Muscle of leg (tissue), 11 donors: ENCODE data around the gene ABCG5. TPM values are rescaled to one million over a fixed set of nuclear protein-coding genes. Genes with fewer than 3 reads are reported as not detected.

ENCODE experiments used
- DNase-seq: peaks from one replicate; pipeline ENCODE4 v3.0.0; 2013
- H3K27ac ChIP-seq: one replicate; pipeline ENCODE4 v1.5.1; 2013; ENCODE audit warnings: mild to moderate bottlenecking, low read length, control low read depth
- H3K27me3 ChIP-seq: one replicate; pipeline ENCODE4 v1.6.1; 2013; ENCODE audit warnings: low read length; ENCODE audit not compliant: control insufficient read depth, insufficient read depth
- H3K36me3 ChIP-seq: one replicate; pipeline ENCODE4 v1.6.1; 2013; ENCODE audit warnings: low read length; ENCODE audit not compliant: control insufficient read depth, insufficient read depth
- H3K4me1 ChIP-seq: one replicate; pipeline ENCODE4 v1.6.1; 2013; ENCODE audit warnings: low read length; ENCODE audit not compliant: control insufficient read depth, insufficient read depth
- H3K4me3 ChIP-seq: one replicate; pipeline ENCODE4 v1.5.1; 2013; ENCODE audit warnings: low read length, control low read depth
- H3K9me3 ChIP-seq: replicated peaks from 2 replicates; pipeline ENCODE4 v1.6.1; 2013; ENCODE audit warnings: low read depth, low read length; ENCODE audit not compliant: control insufficient read depth
- WGBS: methylation state at CpG from one replicate; pipeline ENCODE4 v1.1.5; 2013; ENCODE audit warnings: missing lambda C conversion rate; ENCODE audit not compliant: insufficient coverage; 5-methylcytosine and 5-hydroxymethylcytosine counted together
- polyA plus RNA-seq, 8 donors: library from polyadenylated mRNA; unstranded; fragments of 120-200 nt; gene quantifications; one replicate each; pipeline versions ENCODE4 v1.2.1 to v1.2.3, GENCODE V29; 2013; ENCODE audit warnings: inconsistent platforms in 1 of 8, low replicate concordance in 1 of 8; ENCODE audit not compliant: insufficient read length in 8 of 8, insufficient read depth in 1 of 8
- total RNA-seq: library from RNA; stranded (reverse); fragments of 120-200 nt; gene quantifications from one replicate; pipeline ENCODE4 v1.2.4, GENCODE V29; 2013

ABCG5 gene
- total and polyA plus RNA-seq, 9 donors, result 0.06 to 0.78 (median 0.11) TPM; not detected in 3

DNA sequence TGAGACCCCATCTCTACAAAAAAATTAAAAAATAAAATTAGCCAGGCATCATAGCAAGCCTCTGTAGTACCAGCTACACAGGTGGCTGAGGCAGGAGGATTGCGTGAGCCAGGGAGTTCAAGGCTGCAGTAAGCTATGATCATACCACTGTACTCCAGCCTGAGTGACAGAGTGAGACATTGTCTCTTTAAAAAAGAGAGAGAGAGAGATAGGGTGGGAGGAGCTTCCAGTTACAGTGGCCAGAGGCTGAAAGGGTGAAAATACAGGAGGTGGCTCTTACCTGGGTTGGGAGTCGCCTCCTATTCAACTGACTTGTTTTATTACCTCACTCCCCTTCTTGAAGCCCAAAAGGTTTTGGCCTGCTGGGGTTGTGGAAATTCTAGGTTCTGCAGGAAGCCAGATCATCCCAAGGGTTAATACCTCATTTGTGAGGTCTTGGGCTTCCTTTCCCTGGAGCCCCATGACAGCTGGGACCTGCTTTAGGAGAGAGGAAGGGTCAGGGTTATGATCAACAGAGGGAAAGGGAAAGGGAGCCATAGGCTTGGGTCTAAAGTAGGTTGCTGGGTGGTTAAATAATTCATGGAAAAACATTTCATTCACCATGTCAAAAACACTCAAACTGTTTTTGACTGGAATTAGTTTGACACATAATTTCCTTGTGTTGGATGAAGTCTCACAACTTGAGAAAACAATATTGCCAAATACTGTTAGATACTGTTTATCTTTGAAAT is 47.4 kb downstream of the ABCG5 start:
- Histone ChIP-seq H3K27me3 (no peaks in the 10 kb centered on the region), H3K9me3 (no peaks in the 10 kb centered on the region), H3K4me3 (no peak overlapping the region), H3K36me3 (peaks cover 12% of the 10 kb centered on the region), H3K4me1 (no peaks in the 10 kb centered on the region), H3K27ac (no peak overlapping the region)
- DNase-seq, result no peak
- WGBS, result 100% methylated on average over 1 of the region's 2 CpGs

GRCh38 chr2:43790147-43790546 is 48.5 kb downstream of the ABCG5 start:
- no peak for DNase-seq
- no CpG with 5 or more reads among the region's 5 CpGs for WGBS
- H3K27ac ChIP-seq, result no peak overlapping the region
- no peaks in the 10 kb centered on the region for H3K4me1 ChIP-seq
- H3K36me3 ChIP-seq, result peaks cover 14% of the 10 kb centered on the region
- no peak overlapping the region for H3K4me3 ChIP-seq
- H3K27me3 ChIP-seq, result no peaks in the 10 kb centered on the region
- H3K9me3 ChIP-seq, result no peaks in the 10 kb centered on the region

DNA sequence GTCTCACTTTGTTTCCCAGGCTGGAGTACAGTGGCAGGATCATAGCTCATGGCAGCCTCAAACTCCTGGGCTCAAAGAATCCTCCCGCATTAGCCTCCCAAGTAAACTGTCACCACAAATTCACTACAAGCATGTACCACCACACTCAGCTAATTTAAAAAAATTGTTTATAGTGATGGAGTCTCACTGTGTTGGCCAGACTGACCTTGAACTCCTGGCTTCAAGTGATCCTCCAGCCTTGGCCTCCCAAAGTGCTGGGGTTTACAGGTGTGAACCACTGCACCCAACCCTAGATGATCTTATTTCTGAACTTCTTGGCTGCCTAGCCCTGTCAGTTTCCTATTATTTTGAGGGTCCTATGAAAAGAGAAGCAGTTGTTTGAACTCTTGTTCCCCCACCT is 50.0 kb downstream of the ABCG5 start:
- Histone ChIP-seq H3K36me3 (peaks cover 16% of the 10 kb centered on the region), H3K27ac (no peak overlapping the region), H3K4me3 (no peak overlapping the region), H3K9me3 (no peaks in the 10 kb centered on the region), H3K4me1 (no peaks in the 10 kb centered on the region), H3K27me3 (no peaks in the 10 kb centered on the region)
- WGBS, result no CpG with 5 or more reads among the region's 1 CpG
- DNase-seq, result no peak

DNA sequence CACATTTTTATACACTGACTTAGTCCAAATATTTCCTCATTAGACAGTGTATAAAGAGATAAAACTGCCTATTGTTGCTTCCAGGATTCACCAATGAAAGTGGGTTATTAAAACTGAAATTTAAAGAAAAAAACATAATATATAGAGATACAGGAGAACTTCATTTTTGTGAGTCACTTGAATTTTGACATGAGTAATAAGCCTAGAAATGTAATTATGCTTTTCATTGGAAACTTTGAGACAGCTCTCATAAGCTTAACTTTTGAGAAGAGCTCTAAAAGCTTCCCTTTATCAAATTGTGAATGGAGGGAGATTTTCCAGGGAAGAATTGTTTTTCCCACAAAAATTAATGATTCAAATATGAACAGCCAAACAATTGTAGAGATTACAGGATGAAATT is 50.7 kb downstream of the ABCG5 start:
- H3K27me3 ChIP-seq, result no peaks in the 10 kb centered on the region
- no peaks in the 10 kb centered on the region for H3K9me3 ChIP-seq
- H3K27ac ChIP-seq, result no peak overlapping the region
- H3K4me1 ChIP-seq, result no peaks in the 10 kb centered on the region
- no peak for DNase-seq
- peaks cover 16% of the 10 kb centered on the region for H3K36me3 ChIP-seq
- H3K4me3 ChIP-seq, result no peak overlapping the region

GRCh38 chr2:43778233-43778632 is 60.4 kb downstream of the ABCG5 start:
- no peak overlapping the region for H3K4me3 ChIP-seq
- 100% methylated on average over 1 of the region's 8 CpGs for WGBS
- peaks cover 4% of the 10 kb centered on the region for H3K4me1 ChIP-seq
- H3K27ac ChIP-seq, result no peak overlapping the region
- peaks cover 17% of the 10 kb centered on the region for H3K36me3 ChIP-seq
- no peak for DNase-seq
- no peaks in the 10 kb centered on the region for H3K27me3 ChIP-seq
- H3K9me3 ChIP-seq, result no peaks in the 10 kb centered on the region

DNA sequence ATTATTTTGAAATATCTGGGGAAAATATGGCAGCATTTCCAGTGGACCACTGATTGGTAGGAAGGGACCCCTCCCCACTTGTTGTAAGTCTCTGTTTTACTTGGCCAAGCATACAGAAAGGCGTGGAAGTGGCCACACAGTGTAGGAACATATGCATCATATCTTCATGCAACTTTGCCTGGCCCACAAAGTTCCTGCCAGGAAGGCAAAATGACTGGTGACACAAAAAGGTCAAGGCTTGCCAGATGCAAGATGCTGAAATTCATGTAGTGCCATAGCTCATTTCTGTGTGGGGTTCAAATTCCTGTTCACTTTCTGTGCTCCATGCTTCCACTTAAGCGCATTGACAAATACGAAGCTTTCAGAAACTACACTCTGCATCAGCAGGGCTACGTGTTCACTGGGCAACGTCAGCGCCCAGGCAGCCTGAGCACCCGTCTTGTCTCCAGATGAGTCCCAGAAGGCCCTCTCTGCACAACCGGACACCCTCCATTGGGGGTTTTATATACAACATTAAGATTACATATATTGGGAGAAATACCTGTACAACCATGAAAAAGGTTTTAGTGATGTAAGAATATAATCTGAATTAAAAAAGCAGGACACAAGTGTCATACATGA is 61.2 kb downstream of the ABCG5 start:
- Histone ChIP-seq H3K9me3 (no peaks in the 10 kb centered on the region), H3K27me3 (no peaks in the 10 kb centered on the region), H3K4me1 (peaks cover 4% of the 10 kb centered on the region), H3K27ac (no peak overlapping the region), H3K4me3 (no peak overlapping the region), H3K36me3 (peaks cover 17% of the 10 kb centered on the region)
- DNase-seq, result no peak
- WGBS, result 93% methylated on average over 6 of the region's 8 CpGs

DNA sequence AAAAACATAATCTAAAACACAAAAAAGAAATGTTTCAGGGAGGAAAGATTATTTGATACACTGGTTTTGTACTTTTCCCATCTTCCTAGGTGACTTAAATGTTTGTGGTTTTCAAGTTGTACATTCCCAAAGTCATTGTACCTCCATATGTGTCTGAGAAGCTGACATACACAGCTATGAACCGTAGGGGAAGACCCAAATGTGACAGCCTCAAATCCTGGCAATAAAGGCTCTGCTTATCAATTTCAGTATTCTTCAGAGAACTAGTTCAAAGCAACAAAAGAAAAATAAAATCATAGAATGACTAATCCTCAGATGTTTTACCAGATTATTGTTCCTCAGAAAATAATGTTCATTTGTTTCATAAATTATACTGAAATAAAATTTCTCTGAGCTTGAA is 62.3 kb downstream of the ABCG5 start:
- Histone ChIP-seq H3K9me3 (no peaks in the 10 kb centered on the region), H3K4me1 (peaks cover 4% of the 10 kb centered on the region), H3K27ac (no peak overlapping the region), H3K36me3 (peaks cover 17% of the 10 kb centered on the region), H3K4me3 (no peak overlapping the region), H3K27me3 (no peaks in the 10 kb centered on the region)
- DNase-seq, result no peak
- no CpG with 5 or more reads among the region's 1 CpG for WGBS

DNA sequence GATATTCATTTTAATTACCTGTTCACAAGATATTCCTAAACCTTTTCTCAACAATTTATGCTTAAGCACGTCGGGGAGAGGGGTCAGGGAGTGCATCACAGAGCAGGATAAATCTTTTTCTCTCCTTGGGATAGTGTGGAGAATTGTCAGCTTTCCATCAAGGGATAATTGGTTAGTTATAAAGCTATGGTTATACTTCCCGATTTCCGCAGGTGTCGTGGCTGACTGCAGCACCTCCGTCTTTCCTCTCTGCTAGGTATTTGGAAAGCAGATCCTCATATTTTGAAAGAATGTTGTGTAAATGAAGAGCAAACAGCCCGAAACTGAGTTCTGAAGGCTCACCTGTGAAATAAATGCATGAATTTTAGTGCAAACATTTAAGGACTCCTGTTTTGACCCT is 64.0 kb downstream of the ABCG5 start:
- H3K4me3 ChIP-seq, result peak overlapping the region; percentile 77
- no peaks in the 10 kb centered on the region for H3K27me3 ChIP-seq
- peaks cover 14% of the 10 kb centered on the region for H3K36me3 ChIP-seq
- H3K9me3 ChIP-seq, result no peaks in the 10 kb centered on the region
- no peak for DNase-seq
- H3K4me1 ChIP-seq, result peaks cover 4% of the 10 kb centered on the region
- H3K27ac ChIP-seq, result peak overlapping the region; percentile 93
- 20% methylated on average over 3 of the region's 7 CpGs for WGBS

- peak; percentile 97 for DNase-seq
- Histone ChIP-seq H3K4me3 (peak within 1 kb of the TSS; percentile 77), H3K9me3 (no peaks in the 10 kb centered on the region), H3K27ac (peak within 1 kb of the TSS; percentile 93), H3K36me3 (peaks cover 9% of the 10 kb centered on the region), H3K4me1 (peaks cover 4% of the 10 kb centered on the region), H3K27me3 (no peaks in the 10 kb centered on the region)
- 0% methylated on average over 17 of the region's 31 CpGs for WGBS
Measured at GRCh38 chr2:43773876-43774613, 64.6 kb downstream of the ABCG5 start, which contains the start of gene DYNC2LI1. TSS of gene DYNC2LI1 (plus strand) at chr2:43774039. CDS start at chr2:43774139, 100 bp downstream.

DNA sequence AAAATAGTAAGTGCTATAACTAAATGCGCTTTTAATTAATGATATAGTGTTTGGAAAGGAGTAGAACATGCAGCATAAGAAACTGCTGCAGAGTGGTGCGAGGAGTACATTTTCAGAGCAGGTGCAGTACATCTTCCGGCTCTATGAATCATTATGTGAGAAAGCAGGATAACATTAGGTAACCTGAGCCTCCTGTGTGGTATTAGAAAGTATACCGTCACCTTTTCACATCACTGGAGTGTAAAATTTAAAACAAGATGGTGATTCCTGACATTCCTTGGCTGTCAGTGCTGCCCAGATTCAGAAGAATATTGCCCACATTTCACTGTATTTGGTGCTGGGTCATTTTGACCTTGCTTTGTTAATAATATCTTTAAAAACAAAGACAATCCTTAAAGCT is 72.6 kb downstream of the ABCG5 start:
- Histone ChIP-seq H3K27me3 (no peaks in the 10 kb centered on the region), H3K27ac (no peak overlapping the region), H3K36me3 (no peaks in the 10 kb centered on the region), H3K4me3 (no peak overlapping the region), H3K4me1 (no peaks in the 10 kb centered on the region), H3K9me3 (no peaks in the 10 kb centered on the region)
- 93% methylated on average over 2 of the region's 4 CpGs for WGBS
- DNase-seq, result no peak
